ENCODE data around the gene OR10A2.

Gene OR10A2, protein sequence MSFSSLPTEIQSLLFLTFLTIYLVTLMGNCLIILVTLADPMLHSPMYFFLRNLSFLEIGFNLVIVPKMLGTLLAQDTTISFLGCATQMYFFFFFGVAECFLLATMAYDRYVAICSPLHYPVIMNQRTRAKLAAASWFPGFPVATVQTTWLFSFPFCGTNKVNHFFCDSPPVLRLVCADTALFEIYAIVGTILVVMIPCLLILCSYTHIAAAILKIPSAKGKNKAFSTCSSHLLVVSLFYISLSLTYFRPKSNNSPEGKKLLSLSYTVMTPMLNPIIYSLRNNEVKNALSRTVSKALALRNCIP

DNA sequence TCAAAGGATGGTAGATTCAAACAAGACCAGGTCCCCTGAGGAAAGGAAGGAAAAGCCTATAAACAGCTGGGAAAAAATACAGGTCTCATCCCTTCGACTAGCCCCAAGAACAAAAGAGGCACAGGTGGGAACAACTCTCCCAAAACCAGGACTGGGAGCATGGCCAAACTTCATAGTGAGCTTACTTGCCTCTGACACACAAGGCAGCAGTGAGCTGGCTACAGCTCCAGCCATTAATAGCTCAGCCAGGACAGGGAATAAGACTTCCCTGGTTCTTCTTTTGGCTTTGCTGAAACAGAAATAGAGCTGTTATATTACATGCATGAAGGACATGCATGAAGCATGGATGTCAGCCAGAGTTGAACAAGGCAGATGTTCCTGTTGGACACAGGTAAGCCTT lies at the start of gene OR10A2:
TSS of gene OR10A2 (plus strand) at position 97 of the 400 bp plus-strand sequence. CDS start 6,698 bp downstream, outside the sequence.
- POLR2A ChIA-PET: interaction anchor here (0.7 kb wide), 1 partner anchor 66 kb away, joined by 10 read pairs; no protein-coding TSS in a partner anchor
- no peak within 1 kb of the TSS for H3K27ac ChIP-seq (ENCODE audit: extremely low read depth, low read depth, low read length)
- no peak for TF ChIP-seq ZNF433 (tag by site-specific recombination; IDR thresholded peaks at IDR 0.05; ENCODE audit: low read depth)
- TF ChIP-seq ZNF302 (tag by site-specific recombination; IDR thresholded peaks at IDR 0.05; ENCODE audit: low read depth): no peak
- TF ChIP-seq, protein P1, sequence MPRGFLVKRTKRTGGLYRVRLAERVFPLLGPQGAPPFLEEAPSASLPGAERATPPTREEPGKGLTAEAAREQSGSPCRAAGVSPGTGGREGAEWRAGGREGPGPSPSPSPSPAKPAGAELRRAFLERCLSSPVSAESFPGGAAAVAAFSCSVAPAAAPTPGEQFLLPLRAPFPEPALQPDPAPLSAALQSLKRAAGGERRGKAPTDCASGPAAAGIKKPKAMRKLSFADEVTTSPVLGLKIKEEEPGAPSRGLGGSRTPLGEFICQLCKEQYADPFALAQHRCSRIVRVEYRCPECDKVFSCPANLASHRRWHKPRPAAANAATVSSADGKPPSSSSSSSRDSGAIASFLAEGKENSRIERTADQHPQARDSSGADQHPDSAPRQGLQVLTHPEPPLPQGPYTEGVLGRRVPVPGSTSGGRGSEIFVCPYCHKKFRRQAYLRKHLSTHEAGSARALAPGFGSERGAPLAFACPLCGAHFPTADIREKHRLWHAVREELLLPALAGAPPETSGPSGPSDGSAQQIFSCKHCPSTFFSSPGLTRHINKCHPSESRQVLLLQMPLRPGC (tag by site-specific recombination; IDR thresholded peaks at IDR 0.05): no peak
- TF ChIP-seq BCL11A (tag by site-specific recombination; IDR thresholded peaks at IDR 0.05; ENCODE audit: low read depth): no peak
- no peak within 1 kb of the TSS for H3K4me3 ChIP-seq (ENCODE audit: low read depth, low read length)
- no peaks in the 10 kb centered on the region for H3K36me3 ChIP-seq (ENCODE audit: control insufficient read depth in 2 of 2, insufficient read depth in 1 of 2, low read length in 2 of 2)
- no peaks in the 10 kb centered on the region for H3K9me3 ChIP-seq (ENCODE audit: control insufficient read depth, insufficient read depth, low read depth, low read length)
- CTCF ChIA-PET: interaction anchor here (0.6 to 2.4 kb wide), 2 partner anchors 50 to 823 kb away, joined by 3 to 12 read pairs; no protein-coding TSS in a partner anchor
- H3K4me1 ChIP-seq (ENCODE audit: control insufficient read depth, insufficient read depth, low read length): no peaks in the 10 kb centered on the region

DNA sequence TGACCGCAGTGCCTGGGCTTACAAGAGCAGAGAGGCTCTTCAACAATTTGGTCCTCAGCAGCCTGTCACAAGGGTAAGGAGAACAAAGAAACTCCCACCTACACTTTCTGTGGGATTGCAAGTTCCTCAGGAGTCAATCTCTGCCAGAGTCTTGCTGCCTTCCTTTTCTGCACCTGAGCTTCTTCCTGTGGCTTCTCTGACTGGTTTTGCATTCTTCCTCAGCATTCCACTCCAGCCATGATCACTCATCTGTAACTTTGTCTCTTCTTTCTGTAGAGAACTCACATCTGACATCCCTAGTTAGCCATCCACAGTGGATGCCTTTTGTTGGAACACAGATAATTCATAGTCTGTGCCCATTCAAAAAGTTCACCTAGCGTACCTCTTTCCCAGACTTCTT lies 49.2 kb upstream of the OR10A2 start:
- TF ChIP-seq ZNF311 (tag by site-specific recombination; IDR thresholded peaks at IDR 0.05; ENCODE audit: borderline replicate concordance): no peak
- TF ChIP-seq, protein P2, sequence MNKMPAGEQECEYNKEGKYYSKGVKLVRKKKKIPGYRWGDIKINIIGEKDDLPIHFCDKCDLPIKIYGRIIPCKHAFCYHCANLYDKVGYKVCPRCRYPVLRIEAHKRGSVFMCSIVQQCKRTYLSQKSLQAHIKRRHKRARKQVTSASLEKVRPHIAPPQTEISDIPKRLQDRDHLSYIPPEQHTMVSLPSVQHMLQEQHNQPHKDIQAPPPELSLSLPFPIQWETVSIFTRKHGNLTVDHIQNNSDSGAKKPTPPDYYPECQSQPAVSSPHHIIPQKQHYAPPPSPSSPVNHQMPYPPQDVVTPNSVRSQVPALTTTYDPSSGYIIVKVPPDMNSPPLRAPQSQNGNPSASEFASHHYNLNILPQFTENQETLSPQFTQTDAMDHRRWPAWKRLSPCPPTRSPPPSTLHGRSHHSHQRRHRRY (tag by site-specific recombination; IDR thresholded peaks at IDR 0.05): no peak
- TF ChIP-seq ZNF76 (tag by site-specific recombination; IDR thresholded peaks at IDR 0.05; ENCODE audit: borderline replicate concordance, low read depth): no peak
- TF ChIP-seq ZNF561 (tag by site-specific recombination; IDR thresholded peaks at IDR 0.05; ENCODE audit: borderline replicate concordance): no peak
- no peak for TF ChIP-seq SP7 (tag by site-specific recombination; IDR thresholded peaks at IDR 0.05)
- TF ChIP-seq ZNF335 (tag by site-specific recombination; conservative IDR thresholded peaks at IDR 0.05): no peak
- no peak for TF ChIP-seq ZNF223 (tag by site-specific recombination; IDR thresholded peaks at IDR 0.05)
- no peak for TF ChIP-seq ZNF37A (tag by site-specific recombination; IDR thresholded peaks at IDR 0.05)
- TF ChIP-seq ZBTB21 (tag by site-specific recombination; IDR thresholded peaks at IDR 0.05): no peak
- TF ChIP-seq, protein P3, sequence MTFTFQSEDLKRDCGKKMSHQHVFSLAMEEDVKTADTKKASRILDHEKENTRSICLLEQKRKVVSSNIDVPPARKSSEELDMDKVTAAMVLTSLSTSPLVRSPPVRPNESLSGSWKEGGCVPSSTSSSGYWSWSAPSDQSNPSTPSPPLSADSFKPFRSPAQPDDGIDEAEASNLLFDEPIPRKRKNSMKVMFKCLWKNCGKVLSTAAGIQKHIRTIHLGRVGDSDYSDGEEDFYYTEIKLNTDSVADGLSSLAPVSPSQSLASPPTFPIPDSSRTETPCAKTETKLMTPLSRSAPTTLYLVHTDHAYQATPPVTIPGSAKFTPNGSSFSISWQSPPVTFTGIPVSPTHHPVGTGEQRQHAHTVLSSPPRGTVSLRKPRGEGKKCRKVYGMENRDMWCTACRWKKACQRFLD (tag by site-specific recombination; IDR thresholded peaks at IDR 0.05): no peak
- Histone ChIP-seq H3K36me3 (ENCODE audit: control insufficient read depth in 2 of 2, insufficient read depth in 1 of 2, low read length in 2 of 2) (no peaks in the 10 kb centered on the region), H3K27ac (ENCODE audit: extremely low read depth, low read depth, low read length) (no peak overlapping the region), H3K4me3 (ENCODE audit: low read depth, low read length) (no peak overlapping the region), H3K9me3 (ENCODE audit: control insufficient read depth, insufficient read depth, low read depth, low read length) (no peaks in the 10 kb centered on the region), H3K4me1 (ENCODE audit: control insufficient read depth, insufficient read depth, low read length) (no peaks in the 10 kb centered on the region)
- POLR2A ChIA-PET: no interaction called here
- CTCF ChIA-PET: interaction anchor here (1.8 kb wide), 1 partner anchor 50 kb away, joined by 12 read pairs; the partner anchor contains the start of gene OR10A2

DNA sequence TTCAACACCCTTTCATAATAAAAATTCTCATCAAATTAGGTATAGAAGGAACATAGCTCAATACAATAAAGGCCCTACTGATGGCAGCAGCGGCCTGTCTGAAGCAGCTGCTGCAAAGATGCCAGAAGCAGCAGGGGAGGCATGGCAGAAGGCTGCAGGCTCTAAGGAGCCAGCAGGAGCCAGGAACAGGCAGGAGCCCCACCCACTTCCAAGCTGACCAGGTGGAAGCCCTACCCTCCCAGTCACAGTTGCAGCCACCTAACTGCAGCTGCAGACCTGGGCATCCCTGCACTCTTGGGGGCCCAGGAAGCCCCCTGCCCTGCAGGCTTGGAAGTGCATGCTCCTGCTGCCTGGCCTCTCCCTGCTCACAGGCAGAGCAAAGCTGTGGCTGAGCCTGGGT lies 45.2 kb upstream of the OR10A2 start:
- H3K4me1 ChIP-seq (ENCODE audit: control insufficient read depth, insufficient read depth, low read length): no peaks in the 10 kb centered on the region
- CTCF ChIA-PET: interaction anchor here (0.6 kb wide), 1 partner anchor 112 kb away, joined by 3 read pairs; no protein-coding TSS in a partner anchor
- H3K4me3 ChIP-seq (ENCODE audit: low read depth, low read length): no peak overlapping the region
- H3K27ac ChIP-seq (ENCODE audit: extremely low read depth, low read depth, low read length): no peak overlapping the region
- H3K9me3 ChIP-seq (ENCODE audit: control insufficient read depth, insufficient read depth, low read depth, low read length): no peaks in the 10 kb centered on the region
- POLR2A ChIA-PET: no interaction called here
- TF ChIP-seq, protein P3 (tag by site-specific recombination; IDR thresholded peaks at IDR 0.05): no peak
- TF ChIP-seq ZNF223 (tag by site-specific recombination; IDR thresholded peaks at IDR 0.05): no peak
- no peak for TF ChIP-seq ZNF239 (tag by site-specific recombination; IDR thresholded peaks at IDR 0.05)
- TF ChIP-seq ZBTB7A (tag by site-specific recombination; IDR thresholded peaks at IDR 0.05; ENCODE audit: low read depth): no peak
- H3K36me3 ChIP-seq (ENCODE audit: control insufficient read depth in 2 of 2, insufficient read depth in 1 of 2, low read length in 2 of 2): no peaks in the 10 kb centered on the region
